Common myeloid progenitor, CD34-positive (primary cell): ENCODE results near the gene CDK14.
A peak's percentile ranks its signal among the peaks of the same experiment; 100 is the strongest.

ENCODE experiments used
- CTCF ChIA-PET: fragments of 350-600 bp; sonication (Branson Sonifier 250); formaldehyde crosslinking; loops from one replicate; lab custom pipeline; 2021; ENCODE audit warnings: antibody characterized with exemption; lab: Charles Lee
- POLR2A ChIA-PET: fragments of 350-600 bp; sonication (Branson Sonifier 250); formaldehyde crosslinking; loops from one replicate; lab custom pipeline; 2021; ENCODE audit warnings: antibody characterized with exemption; lab: Charles Lee
- DNase-seq, 3 donors: peaks; one replicate each; pipeline versions ENCODE4 v3.0.0 to v3.0.0-alpha.2; 2013
- H3K27ac ChIP-seq, 2 experiments: 1 replicate in 1 of 2; 2 replicates in 1 of 2; pipeline ENCODE4 v1.7.0; 2013; ENCODE audit warnings: inconsistent platforms in 2 of 2, low read length in 2 of 2, mild to moderate bottlenecking in 2 of 2, low read depth in 1 of 2, moderate library complexity in 1 of 2; ENCODE audit not compliant: severe bottlenecking in 2 of 2, insufficient read depth in 1 of 2, poor library complexity in 1 of 2
- H3K27me3 ChIP-seq, 5 experiments: replicated peaks in 2 of 5; 1 replicate in 3 of 5; 2 replicates in 2 of 5; pipeline versions ENCODE4 v1.6.1 to v1.7.0; 2013; ENCODE audit warnings: low read length in 4 of 5, mild to moderate bottlenecking in 2 of 5, moderate library complexity in 2 of 5, inconsistent platforms in 1 of 5; ENCODE audit not compliant: insufficient read depth in 5 of 5, control insufficient read depth in 4 of 5
- H3K36me3 ChIP-seq, 4 experiments: 1 replicate in 2 of 4; 2 replicates in 2 of 4; pipeline versions ENCODE4 v1.6.1 to v1.7.0; 2013; ENCODE audit warnings: low read length in 3 of 4, control low read depth in 1 of 4, mild to moderate bottlenecking in 1 of 4; ENCODE audit not compliant: control insufficient read depth in 4 of 4, insufficient read depth in 4 of 4
- H3K4me1 ChIP-seq, 4 experiments: 1 replicate in 3 of 4; 2 replicates in 1 of 4; pipeline versions ENCODE4 v1.6.1 to v1.7.1; 2013; ENCODE audit warnings: low read length in 3 of 4, mild to moderate bottlenecking in 3 of 4, control low read depth in 1 of 4, inconsistent platforms in 1 of 4, moderate library complexity in 1 of 4; ENCODE audit not compliant: control insufficient read depth in 4 of 4, insufficient read depth in 4 of 4; ENCODE audit errors: control extremely low read depth in 1 of 4
- H3K4me3 ChIP-seq, 7 experiments: 1 replicate in 4 of 7; 2 replicates in 3 of 7; pipeline versions ENCODE4 v1.5.1 to v1.7.0; 2013; ENCODE audit warnings: mild to moderate bottlenecking in 7 of 7, low read length in 6 of 7, moderate library complexity in 6 of 7, inconsistent platforms in 2 of 7, low read depth in 2 of 7, control low read depth in 1 of 7; ENCODE audit not compliant: insufficient read depth in 4 of 7, control insufficient read depth in 1 of 7; ENCODE audit errors: extremely low read depth in 1 of 7
- H3K9me3 ChIP-seq, 5 experiments: 1 replicate in 4 of 5; 2 replicates in 1 of 5; pipeline versions ENCODE4 v1.6.1 to v1.7.1; 2013; ENCODE audit warnings: low read length in 4 of 5, mild to moderate bottlenecking in 2 of 5, inconsistent platforms in 1 of 5, low read depth in 1 of 5, moderate library complexity in 1 of 5; ENCODE audit not compliant: control insufficient read depth in 4 of 5, insufficient read depth in 2 of 5; ENCODE audit errors: control extremely low read depth in 1 of 5
- WGBS: methylation state at CpG from one replicate; pipeline ENCODE4 v1.1.5; 2013; ENCODE audit not compliant: insufficient coverage; 5-methylcytosine and 5-hydroxymethylcytosine counted together

The CDK14 gene

DNA sequence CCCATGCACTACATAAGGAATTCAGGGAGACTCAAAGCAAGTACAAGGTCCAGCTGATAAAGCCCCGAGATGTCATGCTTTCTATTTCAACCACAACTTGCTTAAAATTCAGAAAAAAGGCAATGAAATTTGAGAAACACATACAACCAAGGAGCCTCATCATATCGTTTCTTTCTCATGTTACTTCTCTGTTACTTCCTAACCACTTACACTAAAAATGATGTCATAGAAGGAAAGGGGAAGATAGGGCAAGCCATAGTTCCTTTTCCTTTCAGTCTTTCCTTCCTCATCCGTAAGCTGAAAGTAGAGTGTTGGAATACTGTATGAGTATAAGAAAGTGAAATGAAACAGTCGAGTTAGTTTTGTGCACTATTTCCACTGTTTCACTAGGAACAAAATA is 27.9 kb upstream of the CDK14 start:
- H3K27ac ChIP-seq = no peak overlapping the region
- no peaks in the 10 kb centered on the region for H3K4me1 ChIP-seq
- H3K9me3 ChIP-seq = no peaks in the 10 kb centered on the region
- DNase-seq = peak in 1 of 3 donors; percentile 23
- no peaks in the 10 kb centered on the region for H3K27me3 ChIP-seq
- no peaks in the 10 kb centered on the region for H3K36me3 ChIP-seq
- WGBS = 63% methylated on average over 2 of the region's 4 CpGs
- CTCF ChIA-PET = interaction anchor here (1.0 kb wide), 1 partner anchor 12 kb away, joined by 3 read pairs; no protein-coding TSS in a partner anchor
- H3K4me3 ChIP-seq = no peak overlapping the region
- POLR2A ChIA-PET = no interaction called here

DNA sequence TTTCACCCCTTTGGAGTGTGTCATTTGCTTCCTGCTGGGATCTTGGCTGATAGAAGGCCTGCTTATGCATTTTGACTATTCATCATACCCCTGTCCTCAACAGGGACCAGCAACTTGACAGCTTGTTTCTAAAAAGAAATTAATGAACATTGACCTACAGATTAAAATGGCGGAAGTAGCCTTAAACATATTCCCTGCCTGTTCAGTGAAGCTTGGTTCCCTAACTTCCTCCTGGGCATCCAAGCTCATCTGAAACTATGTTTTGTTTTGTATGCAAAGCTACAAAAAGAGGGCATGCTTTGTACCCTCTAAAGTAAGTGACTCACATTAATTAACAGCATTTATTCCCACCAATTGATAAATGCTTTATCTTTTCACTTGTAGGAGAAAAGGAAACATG is 26.8 kb upstream of the CDK14 start:
- ChIA-PET POLR2A (no interaction called here), CTCF (interaction anchor here (1.0 kb wide), 1 partner anchor 11 kb away, joined by 3 read pairs; no protein-coding TSS in a partner anchor)
- no CpG with 5 or more reads among the region's 1 CpG for WGBS

DNA sequence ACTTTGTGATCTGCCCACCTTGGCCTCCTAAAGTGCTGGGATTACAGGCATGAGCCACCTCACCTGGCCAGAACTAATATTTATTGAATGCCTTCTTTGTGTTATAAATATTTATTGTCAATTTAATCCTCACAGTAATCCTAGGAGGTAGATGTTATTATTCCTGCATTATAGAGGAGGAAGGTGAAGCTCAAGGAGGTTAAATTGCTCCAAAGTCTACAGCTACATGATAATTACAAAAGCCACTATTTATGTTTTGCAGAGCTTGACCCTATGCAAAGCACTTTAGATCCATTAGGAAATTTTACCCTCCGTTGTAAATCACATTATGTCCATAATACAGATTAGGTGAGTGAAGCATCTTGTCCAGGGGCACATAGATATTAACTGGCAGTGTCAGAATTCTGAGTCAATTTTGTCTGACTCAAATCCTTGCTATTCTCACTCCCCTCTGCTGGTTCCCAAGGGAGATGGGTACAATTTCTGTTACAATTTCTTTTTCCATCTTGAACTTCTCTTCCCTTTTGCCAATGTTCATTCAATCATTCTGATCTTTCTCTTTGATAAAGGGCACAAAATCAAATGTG is 25.7 kb upstream of the CDK14 start:
- DNase-seq = no peak
- CTCF ChIA-PET = no interaction called here
- Histone ChIP-seq H3K4me1 (no peaks in the 10 kb centered on the region), H3K36me3 (no peaks in the 10 kb centered on the region), H3K4me3 (no peak overlapping the region), H3K27ac (no peak overlapping the region), H3K27me3 (no peaks in the 10 kb centered on the region), H3K9me3 (no peaks in the 10 kb centered on the region)
- WGBS = no CpG with 5 or more reads among the region's 1 CpG
- POLR2A ChIA-PET = no interaction called here

More for the DNA sequence above, 26.8 kb upstream of the CDK14 start:
- H3K27me3 ChIP-seq = no peaks in the 10 kb centered on the region
- no peak overlapping the region for H3K27ac ChIP-seq
- H3K36me3 ChIP-seq = no peaks in the 10 kb centered on the region
- H3K9me3 ChIP-seq = no peaks in the 10 kb centered on the region
- no peaks in the 10 kb centered on the region for H3K4me1 ChIP-seq
- no peak overlapping the region for H3K4me3 ChIP-seq
- DNase-seq = no peak

DNA sequence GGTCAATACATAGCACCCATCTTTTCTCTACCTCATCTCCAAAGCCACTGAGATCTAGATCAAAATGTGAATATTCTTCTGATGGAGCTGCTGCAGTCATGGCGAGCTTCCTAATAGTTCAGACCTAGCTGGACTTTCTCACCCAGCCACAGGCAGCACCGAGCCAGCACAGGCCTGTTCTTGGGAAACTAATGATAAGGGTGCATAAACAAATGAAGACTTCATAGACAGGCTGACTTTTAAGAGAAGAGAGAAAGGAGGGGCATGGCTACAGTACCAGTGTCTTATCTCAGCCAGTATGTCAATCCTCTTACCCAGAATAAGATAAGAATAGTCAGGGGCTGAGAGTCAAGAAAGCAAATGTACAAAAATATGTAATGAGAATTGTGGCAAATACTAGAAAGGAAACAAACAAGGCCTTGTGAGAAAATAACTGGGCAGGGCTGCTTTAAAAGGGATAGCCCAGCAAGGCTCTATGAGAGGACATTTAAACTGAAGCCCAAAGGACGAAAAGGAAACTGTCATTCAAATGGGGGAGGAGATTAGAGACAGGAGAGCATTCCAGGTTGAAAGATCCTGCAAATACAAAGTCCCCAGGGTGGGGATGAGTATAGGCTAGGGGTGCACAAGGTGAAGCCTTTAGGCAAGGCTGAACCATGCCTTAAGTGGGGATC is 21.8 kb upstream of the CDK14 start:
- Histone ChIP-seq H3K4me3 (no peak overlapping the region), H3K4me1 (peaks cover 0 to 5% (median under 1%) of the 10 kb centered on the region in 4 experiments), H3K36me3 (no peaks in the 10 kb centered on the region), H3K9me3 (no peaks in the 10 kb centered on the region), H3K27me3 (no peaks in the 10 kb centered on the region), H3K27ac (no peak overlapping the region)
- ChIA-PET POLR2A (no interaction called here), CTCF (interaction anchor here (1.0 kb wide), 1 partner anchor 55 kb away, joined by 4 read pairs; no protein-coding TSS in a partner anchor)
- WGBS = 86% methylated on average over 2 of the region's 3 CpGs
- no peak for DNase-seq

DNA sequence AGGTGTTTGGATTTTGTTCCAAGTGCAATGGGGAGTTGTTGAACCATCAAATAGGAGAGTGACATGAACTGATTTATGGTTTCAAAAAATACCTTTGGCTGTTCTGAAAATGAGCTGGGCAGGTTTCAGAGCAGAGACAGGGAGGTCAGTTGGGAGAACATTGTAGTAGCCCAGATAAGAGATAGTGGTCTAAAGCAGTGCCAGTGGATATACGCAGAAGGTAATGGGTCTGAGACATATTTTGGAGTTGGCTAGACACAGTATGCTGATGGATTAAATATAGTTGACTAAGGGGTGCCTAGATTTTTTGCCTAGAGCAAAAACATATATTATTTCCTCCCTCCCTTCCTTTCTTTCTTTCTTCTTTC is 21.3 kb upstream of the CDK14 start:
- H3K27me3 ChIP-seq = no peaks in the 10 kb centered on the region
- no CpG with 5 or more reads among the region's 1 CpG for WGBS
- POLR2A ChIA-PET = no interaction called here

DNA sequence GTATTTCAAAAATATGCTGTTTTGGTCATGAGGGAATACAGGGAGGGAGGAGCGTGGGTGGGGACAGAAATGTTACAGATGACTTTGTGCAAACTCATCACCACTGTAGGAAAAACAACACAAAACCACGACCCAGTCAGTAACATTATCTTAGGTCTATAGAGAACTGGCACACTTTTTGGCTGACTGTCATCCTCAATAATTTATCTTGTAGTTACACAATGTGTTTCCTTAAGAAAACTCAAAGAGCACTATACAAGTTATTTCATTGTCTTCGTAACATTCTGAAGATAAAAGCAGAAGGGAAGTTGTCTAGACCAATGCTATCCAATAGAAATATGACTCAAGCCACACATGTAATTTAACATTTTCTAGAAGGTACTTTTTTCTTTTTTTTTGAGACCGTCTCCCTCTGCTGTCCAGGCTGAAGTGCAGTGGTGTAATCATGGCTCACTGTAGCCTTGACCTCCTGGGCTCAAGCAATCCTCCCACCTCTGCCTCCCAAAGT is 16.9 kb upstream of the CDK14 start:
- Histone ChIP-seq H3K9me3 (peaks cover 0 to under 1% (median 0%) of the 10 kb centered on the region in 5 experiments), H3K4me3 (peak overlapping the region in 1 of 7 experiments; percentile 24), H3K27ac (peak overlapping the region in 1 of 2 experiments; percentile 34), H3K27me3 (no peaks in the 10 kb centered on the region), H3K4me1 (peaks cover 4 to 15% (median 7%) of the 10 kb centered on the region in 4 experiments), H3K36me3 (no peaks in the 10 kb centered on the region)
- POLR2A ChIA-PET = interaction anchor here (1.8 kb wide), 1 partner anchor 16 kb away, joined by 4 read pairs; no protein-coding TSS in a partner anchor
- peak; percentile 81 to 98 (median 94) for DNase-seq
- 0% methylated on average over 2 of the region's 4 CpGs for WGBS
- CTCF ChIA-PET = interaction anchor here (1.0 to 2.5 kb wide), 6 partner anchors 9 to 50 kb away, joined by 3 to 10 read pairs (median 4); no protein-coding TSS in a partner anchor

More for the DNA sequence above, 21.3 kb upstream of the CDK14 start:
- Histone ChIP-seq H3K36me3 (no peaks in the 10 kb centered on the region), H3K4me3 (no peak overlapping the region), H3K27ac (no peak overlapping the region), H3K4me1 (peaks cover 2 to 10% (median 4%) of the 10 kb centered on the region in 4 experiments), H3K9me3 (no peaks in the 10 kb centered on the region)
- CTCF ChIA-PET = no interaction called here
- no peak for DNase-seq
